ENCODE data around the gene GPR135. TPM values are rescaled to one million over a fixed set of nuclear protein-coding genes. Genes with fewer than 3 reads are reported as not detected.

GPR135 gene
- total and polyA plus RNA-seq, 10 of the 15 experiments (the other 5 are each of a cell fraction or from before 2014, with no cell fraction given): 0.11 to 1.1 (median 0.86) TPM

DNA sequence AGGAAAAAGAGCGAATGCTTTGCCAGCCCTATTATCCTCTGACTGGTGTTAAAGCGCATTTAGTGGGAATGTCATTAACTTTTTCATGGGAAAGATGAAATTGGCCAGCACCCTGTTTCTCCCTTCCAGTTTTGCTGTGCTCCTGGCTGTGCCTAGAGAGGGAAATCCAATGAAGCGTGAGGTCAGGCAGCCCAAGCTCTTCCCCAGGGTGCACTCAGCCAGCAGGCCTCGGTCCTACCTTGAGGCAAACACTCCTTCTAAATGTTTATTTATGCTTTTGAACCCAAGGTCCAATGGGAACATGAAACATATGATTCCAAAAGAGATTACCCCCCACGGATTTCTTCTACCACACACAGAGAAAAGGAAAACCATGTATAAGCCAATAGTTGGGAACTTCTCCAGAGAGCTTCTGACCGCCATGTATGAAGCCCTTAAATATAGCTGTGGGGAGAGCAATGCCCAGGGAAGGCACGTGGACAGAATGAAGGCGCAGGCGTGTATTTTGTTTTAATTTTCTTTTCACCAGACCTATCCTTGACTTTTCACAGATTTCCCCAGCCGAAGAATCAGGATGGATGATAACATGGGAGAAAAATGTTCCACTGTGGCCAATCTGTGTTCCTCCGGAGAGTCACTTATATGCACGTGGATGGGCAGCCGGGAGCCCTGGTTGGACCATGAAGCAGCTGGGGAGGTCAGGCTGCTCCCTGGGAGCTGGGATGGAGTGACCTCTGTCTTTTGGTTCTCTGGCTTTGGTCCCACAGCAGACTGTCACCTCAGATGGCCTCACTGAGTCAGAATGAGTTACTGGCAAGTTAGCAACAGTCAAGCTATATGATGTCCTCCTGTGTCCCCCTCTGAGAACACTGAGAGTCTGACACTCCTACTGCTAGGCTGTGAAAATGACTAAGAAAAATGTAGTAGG lies 37.3 kb downstream of the GPR135 start:
- Histone ChIP-seq H2AFZ (ENCODE audit: control insufficient read depth, low read depth, low read length) (no peak overlapping the region), H3K79me2 (ENCODE audit: control insufficient read depth, insufficient read depth, low read length) (no peaks in the 10 kb centered on the region), H3K27ac (ENCODE audit: control insufficient read depth, insufficient read depth) (no peak overlapping the region), H3K36me3 (ENCODE audit: control insufficient read depth in 2 of 2, insufficient read depth in 2 of 2, low read length in 1 of 2) (no peaks in the 10 kb centered on the region), H3K27me3 (replicated peaks in 1 of 2; ENCODE audit: control insufficient read depth in 2 of 2, insufficient read depth in 2 of 2, low read length in 1 of 2) (no peaks in the 10 kb centered on the region), H4K20me1 (ENCODE audit: control insufficient read depth, insufficient read depth) (no peaks in the 10 kb centered on the region), H3K9me3 (replicated peaks; ENCODE audit: control insufficient read depth, insufficient read depth, low read length) (no peaks in the 10 kb centered on the region), H3K4me1 (ENCODE audit: control insufficient read depth, insufficient read depth, low read length) (no peaks in the 10 kb centered on the region), H3K9ac (ENCODE audit: control insufficient read depth, insufficient read depth, low read length) (no peak overlapping the region), H3K4me3 (no peak overlapping the region), H3K4me2 (ENCODE audit: control insufficient read depth, insufficient read depth) (no peak overlapping the region)
- no peak for ATAC-seq
- in situ Hi-C loops (cut with MboI) (no loop called here), intact Hi-C loops (cut with micrococcal nuclease; ENCODE audit: unreplicated experiment) (no loop called here)
- DNase-seq (ENCODE audit: low read depth, low spot score): no peak
- FAIRE-seq: no peak
- BruUV-seq (replicated peaks): no TSS peak
- TF ChIP-seq SPI1 (IDR thresholded peaks at IDR 0.05; ENCODE audit: borderline replicate concordance, insufficient read depth, low read depth, low read length) (no peak), SIN3A (IDR thresholded peaks at IDR 0.05; ENCODE audit: low read depth, low read length) (no peak), TAF1 (IDR thresholded peaks at IDR 0.05; ENCODE audit: borderline replicate concordance, low read depth, low read length) (no peak), POU2F2 (IDR thresholded peaks at IDR 0.05; ENCODE audit: borderline replicate concordance, low read depth, low read length) (no peak), RB1 (IDR thresholded peaks at IDR 0.05; ENCODE audit: borderline replicate concordance) (no peak), CHD2 (IDR thresholded peaks at IDR 0.05; ENCODE audit: borderline replicate concordance, low read depth, low read length) (no peak), IRF4 (IDR thresholded peaks at IDR 0.05; ENCODE audit: low read depth, low read length) (no peak), CHD4 (IDR thresholded peaks at IDR 0.05) (no peak), SIX5 (IDR thresholded peaks at IDR 0.05; ENCODE audit: low read depth, low read length, severe bottlenecking) (no peak), ASH2L (IDR thresholded peaks at IDR 0.05; ENCODE audit: borderline replicate concordance, low read depth) (no peak), YBX1 (IDR thresholded peaks at IDR 0.05) (no peak)
- TF ChIP-seq, protein P1, sequence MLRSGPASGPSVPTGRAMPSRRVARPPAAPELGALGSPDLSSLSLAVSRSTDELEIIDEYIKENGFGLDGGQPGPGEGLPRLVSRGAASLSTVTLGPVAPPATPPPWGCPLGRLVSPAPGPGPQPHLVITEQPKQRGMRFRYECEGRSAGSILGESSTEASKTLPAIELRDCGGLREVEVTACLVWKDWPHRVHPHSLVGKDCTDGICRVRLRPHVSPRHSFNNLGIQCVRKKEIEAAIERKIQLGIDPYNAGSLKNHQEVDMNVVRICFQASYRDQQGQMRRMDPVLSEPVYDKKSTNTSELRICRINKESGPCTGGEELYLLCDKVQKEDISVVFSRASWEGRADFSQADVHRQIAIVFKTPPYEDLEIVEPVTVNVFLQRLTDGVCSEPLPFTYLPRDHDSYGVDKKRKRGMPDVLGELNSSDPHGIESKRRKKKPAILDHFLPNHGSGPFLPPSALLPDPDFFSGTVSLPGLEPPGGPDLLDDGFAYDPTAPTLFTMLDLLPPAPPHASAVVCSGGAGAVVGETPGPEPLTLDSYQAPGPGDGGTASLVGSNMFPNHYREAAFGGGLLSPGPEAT (IDR thresholded peaks at IDR 0.05; ENCODE audit: low read depth): no peak
- TF ChIP-seq, protein P2, sequence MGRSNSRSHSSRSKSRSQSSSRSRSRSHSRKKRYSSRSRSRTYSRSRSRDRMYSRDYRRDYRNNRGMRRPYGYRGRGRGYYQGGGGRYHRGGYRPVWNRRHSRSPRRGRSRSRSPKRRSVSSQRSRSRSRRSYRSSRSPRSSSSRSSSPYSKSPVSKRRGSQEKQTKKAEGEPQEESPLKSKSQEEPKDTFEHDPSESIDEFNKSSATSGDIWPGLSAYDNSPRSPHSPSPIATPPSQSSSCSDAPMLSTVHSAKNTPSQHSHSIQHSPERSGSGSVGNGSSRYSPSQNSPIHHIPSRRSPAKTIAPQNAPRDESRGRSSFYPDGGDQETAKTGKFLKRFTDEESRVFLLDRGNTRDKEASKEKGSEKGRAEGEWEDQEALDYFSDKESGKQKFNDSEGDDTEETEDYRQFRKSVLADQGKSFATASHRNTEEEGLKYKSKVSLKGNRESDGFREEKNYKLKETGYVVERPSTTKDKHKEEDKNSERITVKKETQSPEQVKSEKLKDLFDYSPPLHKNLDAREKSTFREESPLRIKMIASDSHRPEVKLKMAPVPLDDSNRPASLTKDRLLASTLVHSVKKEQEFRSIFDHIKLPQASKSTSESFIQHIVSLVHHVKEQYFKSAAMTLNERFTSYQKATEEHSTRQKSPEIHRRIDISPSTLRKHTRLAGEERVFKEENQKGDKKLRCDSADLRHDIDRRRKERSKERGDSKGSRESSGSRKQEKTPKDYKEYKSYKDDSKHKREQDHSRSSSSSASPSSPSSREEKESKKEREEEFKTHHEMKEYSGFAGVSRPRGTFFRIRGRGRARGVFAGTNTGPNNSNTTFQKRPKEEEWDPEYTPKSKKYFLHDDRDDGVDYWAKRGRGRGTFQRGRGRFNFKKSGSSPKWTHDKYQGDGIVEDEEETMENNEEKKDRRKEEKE (IDR thresholded peaks at IDR 0.05): no peak
- TF ChIP-seq, protein P3, sequence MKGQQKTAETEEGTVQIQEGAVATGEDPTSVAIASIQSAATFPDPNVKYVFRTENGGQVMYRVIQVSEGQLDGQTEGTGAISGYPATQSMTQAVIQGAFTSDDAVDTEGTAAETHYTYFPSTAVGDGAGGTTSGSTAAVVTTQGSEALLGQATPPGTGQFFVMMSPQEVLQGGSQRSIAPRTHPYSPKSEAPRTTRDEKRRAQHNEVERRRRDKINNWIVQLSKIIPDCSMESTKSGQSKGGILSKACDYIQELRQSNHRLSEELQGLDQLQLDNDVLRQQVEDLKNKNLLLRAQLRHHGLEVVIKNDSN (IDR thresholded peaks at IDR 0.05; ENCODE audit: borderline replicate concordance, extremely low read length, insufficient read depth, low read depth, low read length): no peak
- TF ChIP-seq, protein P4, sequence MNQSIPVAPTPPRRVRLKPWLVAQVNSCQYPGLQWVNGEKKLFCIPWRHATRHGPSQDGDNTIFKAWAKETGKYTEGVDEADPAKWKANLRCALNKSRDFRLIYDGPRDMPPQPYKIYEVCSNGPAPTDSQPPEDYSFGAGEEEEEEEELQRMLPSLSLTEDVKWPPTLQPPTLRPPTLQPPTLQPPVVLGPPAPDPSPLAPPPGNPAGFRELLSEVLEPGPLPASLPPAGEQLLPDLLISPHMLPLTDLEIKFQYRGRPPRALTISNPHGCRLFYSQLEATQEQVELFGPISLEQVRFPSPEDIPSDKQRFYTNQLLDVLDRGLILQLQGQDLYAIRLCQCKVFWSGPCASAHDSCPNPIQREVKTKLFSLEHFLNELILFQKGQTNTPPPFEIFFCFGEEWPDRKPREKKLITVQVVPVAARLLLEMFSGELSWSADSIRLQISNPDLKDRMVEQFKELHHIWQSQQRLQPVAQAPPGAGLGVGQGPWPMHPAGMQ (IDR thresholded peaks at IDR 0.05; ENCODE audit: borderline replicate concordance): no peak
- ChIA-PET RAD21 (ENCODE audit: unreplicated experiment) (interaction anchor here (1.6 to 2.2 kb wide), 2 partner anchors 299 to 303 kb away, joined by 5 to 10 read pairs; no protein-coding TSS in a partner anchor), POLR2A (no interaction called here), CTCF (interaction anchor here (0.9 to 3.0 kb wide), 9 partner anchors 8 to 303 kb away, joined by 3 to 16 read pairs (median 3); partner anchors contain the start of genes JKAMP and L3HYPDH), SMC1A (ENCODE audit: uncharacterized antibody, unreplicated experiment) (interaction anchor here (0.8 to 1.4 kb wide), 7 partner anchors 16 to 303 kb away, joined by 3 to 7 read pairs (median 4); no protein-coding TSS in a partner anchor)
- WGBS (ENCODE audit: insufficient coverage, insufficient replicate concordance, low lambda C conversion rate, missing lambda C conversion rate): 65% methylated on average over 13 of the region's 13 CpGs

Measured in GM12878 (cell line).